NOMO-1 treated with dmso at 0.1 percent for 144 hours (cell line): ENCODE measurements around the gene MNS1.
"Not testable (repeated sequence)": the region's sequence is repeated elsewhere in the genome, so short reads cannot be mapped to it uniquely, and the experiment has no call there.

Experiments
- DNase-seq: peaks from one replicate; lab custom pipeline; 2025; ENCODE audit not compliant: unreplicated experiment; lab: John Stamatoyannopoulos, UW

Gene MNS1, protein sequence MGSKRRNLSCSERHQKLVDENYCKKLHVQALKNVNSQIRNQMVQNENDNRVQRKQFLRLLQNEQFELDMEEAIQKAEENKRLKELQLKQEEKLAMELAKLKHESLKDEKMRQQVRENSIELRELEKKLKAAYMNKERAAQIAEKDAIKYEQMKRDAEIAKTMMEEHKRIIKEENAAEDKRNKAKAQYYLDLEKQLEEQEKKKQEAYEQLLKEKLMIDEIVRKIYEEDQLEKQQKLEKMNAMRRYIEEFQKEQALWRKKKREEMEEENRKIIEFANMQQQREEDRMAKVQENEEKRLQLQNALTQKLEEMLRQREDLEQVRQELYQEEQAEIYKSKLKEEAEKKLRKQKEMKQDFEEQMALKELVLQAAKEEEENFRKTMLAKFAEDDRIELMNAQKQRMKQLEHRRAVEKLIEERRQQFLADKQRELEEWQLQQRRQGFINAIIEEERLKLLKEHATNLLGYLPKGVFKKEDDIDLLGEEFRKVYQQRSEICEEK

DNA sequence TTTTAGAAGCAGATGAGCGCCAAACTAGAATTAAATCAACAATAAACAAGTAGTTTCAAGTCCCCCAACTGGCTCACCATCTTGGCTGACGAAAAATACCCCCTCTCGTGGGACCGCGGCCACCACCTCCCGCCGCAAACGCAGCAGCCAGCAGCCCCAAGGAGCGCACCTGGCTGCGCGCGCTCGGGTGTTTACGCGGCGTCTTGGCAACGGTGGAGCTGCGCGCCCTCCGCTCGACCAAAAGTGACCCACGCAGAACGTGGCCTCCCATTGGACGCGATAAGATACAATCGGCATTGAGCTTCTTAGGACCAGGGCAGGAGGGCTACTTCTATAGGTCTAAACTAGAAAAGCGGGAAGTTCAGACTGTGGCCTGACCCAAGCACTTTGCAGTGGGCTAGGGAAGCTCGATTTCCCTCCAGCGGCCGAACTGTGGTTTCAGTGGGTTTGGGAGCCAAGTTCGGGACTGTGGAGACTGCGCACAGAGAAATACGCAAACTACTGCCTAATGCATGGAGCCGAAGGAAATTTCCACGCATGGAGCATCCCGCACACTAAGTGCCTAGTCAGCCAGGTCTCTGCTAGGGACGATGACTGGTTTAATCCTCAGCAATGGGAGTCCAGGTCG lies at the start of gene MNS1:
TSS of gene MNS1 (minus strand) at position 245 of the 628 bp plus-strand sequence. CDS start at position 80, 165 bp downstream.
- DNase-seq, result peak; percentile 96

DNA sequence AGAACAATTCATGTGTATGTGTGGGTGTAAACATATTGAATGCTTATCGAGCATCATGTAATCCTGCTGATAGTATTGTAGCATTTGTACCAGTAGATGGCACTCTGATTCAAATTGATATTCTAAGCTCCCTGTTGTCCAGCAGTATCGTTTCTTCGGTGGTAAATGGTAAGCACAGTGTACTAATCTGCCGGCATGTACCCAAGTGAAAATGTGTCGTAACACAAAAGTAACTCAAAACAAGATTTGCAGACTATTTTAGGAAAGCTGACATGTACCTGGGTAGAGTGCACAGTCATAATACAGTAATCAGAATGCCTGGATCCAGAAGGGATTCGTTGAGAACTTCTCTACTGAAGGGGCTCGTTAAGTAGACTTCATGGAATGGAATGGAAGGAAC lies 31.7 kb upstream of the MNS1 start:
- DNase-seq, result peak; percentile 13

- no peak for DNase-seq
Measured at GRCh38 chr15:56495533-56495932, 30.6 kb upstream of the MNS1 start.

- DNase-seq, result no peak
Measured at GRCh38 chr15:56495053-56495452, 30.1 kb upstream of the MNS1 start.

- DNase-seq, result no peak
Measured at GRCh38 chr15:56492791-56493555, 28.0 kb upstream of the MNS1 start.

- no peak for DNase-seq
Measured at GRCh38 chr15:56492236-56492635, 27.3 kb upstream of the MNS1 start.

GRCh38 chr15:56491110-56491722 lies 26.3 kb upstream of the MNS1 start:
- DNase-seq, result peak; percentile 43

DNA sequence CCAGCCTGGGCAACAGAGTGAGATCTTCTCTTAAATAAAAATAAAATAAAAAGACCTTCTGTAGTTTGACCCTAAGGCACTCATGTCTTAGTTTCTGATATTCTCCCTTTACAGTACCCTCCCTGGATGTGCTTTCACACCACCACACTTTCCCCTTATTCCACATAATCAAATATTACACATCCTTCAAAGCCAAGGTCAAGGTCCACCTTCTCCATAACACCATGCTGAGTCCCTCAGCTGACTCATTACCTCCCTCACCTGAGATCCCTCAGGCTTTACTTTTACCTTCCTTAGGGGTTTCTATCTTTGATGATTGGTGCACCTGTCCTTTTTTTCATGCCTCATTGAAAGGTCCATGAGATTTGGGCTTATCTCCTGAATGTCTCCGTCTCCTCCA lies 25.5 kb upstream of the MNS1 start:
- DNase-seq, result no peak

DNA sequence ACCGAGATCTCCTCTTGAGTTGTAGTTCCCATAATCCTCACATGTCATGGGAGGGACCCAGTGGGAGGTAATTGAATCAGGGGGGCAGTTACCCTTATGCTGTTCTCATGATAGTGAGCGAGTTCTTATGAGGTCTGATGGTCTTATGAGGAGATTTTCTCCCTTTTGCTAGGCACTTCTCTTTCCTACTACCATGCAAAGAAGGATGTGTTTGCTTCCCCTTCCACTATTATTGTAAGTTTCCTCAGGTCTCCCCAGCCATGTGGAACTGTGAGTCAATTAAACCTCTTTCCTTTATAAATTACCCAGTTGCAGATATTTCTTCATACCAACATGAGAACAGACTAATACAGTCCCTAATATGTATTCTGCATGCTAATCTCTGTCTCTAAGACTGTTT lies 21.3 kb upstream of the MNS1 start:
- not testable (repeated sequence) for DNase-seq

DNA sequence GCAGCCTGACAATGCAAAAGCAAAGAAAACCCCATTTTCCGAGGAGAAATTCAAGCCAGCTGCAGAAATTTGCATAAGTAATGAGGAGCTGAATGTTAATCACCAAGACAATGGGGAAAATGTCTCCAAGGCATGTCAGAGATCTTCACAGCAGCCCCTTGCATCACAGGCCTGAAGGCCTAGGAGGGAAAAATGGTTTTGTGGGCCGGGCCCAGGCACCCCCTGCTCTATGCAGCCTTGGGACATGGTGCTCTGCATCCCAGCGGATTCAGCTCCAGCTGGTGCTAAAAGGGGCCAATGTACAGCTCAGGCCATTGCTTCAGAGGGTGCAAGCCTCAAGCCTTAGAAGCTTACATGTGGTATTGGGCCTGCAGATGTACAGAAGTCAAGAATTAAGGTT lies 20.5 kb upstream of the MNS1 start:
- not testable (repeated sequence) for DNase-seq

DNA sequence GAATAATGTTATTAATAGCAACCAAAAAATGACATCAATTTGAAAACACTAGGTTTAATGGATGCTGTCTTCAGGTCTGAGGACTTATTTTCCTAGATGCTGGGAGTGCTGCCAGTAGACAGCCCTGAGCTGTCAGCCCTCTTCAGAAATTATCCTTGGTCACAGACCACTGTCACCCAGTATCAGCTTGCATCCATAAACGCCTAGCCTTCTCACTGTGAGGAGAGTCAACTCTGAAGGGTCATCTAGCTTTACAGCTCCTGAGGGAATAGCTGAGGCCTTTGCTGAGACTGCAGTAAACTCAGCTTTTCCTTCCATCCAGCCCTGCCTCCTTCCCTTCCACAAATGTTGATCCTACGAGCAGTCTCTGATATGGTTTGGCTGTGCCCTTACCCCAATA lies 19.4 kb upstream of the MNS1 start:
- DNase-seq, result no peak

GRCh38 chr15:56475351-56475750 lies 10.4 kb upstream of the MNS1 start:
- DNase-seq, result no peak

DNA sequence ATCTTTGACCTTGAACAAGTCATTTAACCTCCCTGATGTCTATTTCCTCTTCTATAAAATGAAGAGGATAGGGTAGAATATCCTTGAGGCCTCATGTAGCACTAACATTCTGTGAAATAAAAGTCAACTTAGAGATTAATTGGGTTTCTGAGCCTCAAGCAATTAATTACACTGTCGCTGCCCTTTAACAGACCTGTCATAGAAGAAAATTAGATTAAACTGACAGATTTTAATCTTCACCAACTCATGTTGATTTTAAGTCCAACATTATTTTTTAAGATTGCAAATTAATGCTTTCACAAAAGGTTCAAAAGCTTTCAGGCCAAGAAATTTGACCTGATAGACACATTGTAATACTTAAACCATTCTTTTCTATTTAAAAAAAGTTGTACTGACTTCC lies 8.1 kb upstream of the MNS1 start:
- DNase-seq, result no peak

DNA sequence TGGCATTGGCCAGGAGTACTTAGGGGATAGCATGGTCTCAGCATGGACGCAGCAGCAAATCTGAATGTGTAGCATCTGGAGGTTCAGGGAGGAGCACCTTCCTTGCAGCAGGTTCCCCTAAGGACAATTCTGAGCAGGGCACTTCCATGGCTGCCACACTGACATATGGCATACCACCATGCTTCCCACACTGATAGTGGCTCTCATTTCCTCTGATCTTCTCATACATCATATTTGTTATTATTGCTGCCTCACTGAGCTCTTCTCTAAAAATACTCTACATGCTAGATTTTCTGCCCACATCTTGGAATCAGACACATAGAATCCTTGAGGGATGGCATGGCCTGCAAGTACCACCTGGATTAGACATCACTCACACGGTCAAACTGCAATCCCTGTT lies 7.3 kb upstream of the MNS1 start:
- no peak for DNase-seq

DNA sequence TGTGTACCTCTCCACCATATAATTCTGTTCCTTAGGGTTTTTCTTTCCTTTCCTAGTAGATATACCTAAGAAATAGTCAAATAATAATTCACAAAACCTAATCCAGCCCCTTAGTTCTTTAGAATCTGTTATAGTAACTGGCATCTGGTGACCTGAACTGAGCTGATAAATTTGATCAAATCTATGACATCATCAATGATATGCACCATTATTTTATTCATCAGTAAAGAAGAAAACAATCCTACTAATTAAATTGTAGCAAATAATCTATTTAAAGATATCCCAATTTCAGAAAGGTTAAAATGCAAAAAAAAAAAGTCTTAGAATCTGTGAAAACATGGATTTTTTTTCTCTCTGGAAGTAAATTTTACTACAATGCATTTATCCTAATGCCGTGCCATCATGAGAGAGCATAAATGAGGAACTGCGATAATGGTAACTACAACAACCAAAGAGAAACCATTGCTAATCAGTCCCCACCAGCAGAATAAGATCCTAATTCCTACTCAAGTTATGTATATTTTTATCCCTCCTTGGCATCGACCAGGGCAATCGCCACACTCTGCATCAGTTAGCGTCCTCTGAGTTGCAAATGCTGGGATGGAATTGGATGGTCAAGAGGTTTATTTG lies 6.6 kb upstream of the MNS1 start:
- no peak for DNase-seq

DNA sequence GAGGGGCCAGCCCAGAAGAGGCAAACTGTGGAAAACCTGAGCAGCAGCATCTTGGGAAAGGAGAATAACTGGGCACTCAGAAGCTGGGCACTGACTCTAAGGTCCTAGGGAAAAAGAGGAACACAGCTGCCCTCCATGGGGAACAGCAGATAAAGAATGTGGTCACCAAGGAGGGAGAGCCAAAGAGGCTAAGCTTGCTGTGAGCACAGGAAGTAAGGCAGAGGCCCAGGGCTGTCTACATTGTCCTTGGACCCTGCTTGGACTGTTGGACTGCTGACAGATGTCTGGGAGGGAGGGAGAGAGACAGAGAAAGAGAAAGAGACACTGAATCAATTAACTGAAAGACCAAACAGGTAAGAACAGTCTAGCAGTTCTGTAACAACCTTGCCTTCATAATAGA lies 4.5 kb upstream of the MNS1 start:
- no peak for DNase-seq

GRCh38 chr15:56468401-56468800 lies 3.5 kb upstream of the MNS1 start:
- DNase-seq, result peak; percentile 26

DNA sequence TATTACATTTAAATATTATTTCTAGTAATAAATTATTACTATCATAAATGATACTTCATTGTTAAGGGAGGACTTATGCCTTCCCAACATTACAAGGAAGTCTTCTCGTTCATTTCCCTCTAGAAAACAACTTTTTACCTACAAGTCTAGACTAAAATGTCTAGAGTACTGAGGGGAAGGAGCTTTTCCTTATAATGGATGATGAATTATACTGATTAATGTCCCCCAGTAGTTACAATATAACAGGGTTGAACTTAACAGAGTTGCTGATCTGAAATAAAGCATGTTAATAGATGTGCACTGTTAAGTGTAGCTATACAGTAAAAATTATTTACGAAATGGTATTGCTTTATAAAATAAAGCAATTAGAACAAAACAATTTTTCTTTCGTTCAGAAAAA lies 2.7 kb upstream of the MNS1 start:
- no peak for DNase-seq

GRCh38 chr15:56460947-56461346 lies 4.0 kb downstream of the MNS1 start:
- DNase-seq, result no peak

DNA sequence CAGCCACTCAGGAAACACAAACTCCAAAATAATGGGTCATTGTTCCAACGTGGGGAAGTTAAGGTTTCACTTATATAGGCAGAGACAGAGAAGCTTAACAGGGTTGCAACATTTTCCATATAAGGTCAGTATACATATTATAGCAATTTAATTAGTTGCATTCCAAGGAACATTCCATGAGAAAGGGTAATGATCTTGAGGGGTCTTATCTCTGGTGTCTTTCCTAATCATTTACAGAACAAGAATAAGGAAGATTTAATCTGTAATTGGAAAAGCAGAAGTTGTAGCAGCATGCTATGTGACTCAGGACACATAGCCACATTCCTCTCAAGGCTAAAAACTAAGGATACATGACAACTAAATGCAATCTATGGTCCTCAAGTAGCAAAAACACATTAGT lies 4.9 kb downstream of the MNS1 start:
- no peak for DNase-seq

DNA sequence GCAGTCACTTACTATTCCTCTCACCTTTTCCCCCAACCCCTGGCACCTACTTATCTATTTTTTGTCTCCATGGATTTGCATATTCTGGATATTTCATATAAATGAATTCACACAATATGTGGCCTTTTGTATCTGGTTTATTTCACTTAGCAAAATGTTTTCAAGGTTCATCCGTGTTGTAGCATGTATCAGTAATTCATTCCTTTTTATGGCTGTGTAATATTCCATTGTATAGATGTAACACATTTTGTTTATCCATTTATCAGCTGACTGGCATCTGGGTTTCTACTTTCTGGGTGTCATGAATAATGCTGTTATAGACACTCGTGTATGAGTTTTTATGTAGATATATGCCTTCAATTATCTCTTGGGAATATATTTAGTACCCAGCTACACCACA lies 5.8 kb downstream of the MNS1 start:
- DNase-seq, result no peak
